T-helper 1 cell treated with Interleukin-12 subunit alpha and Interleukin-12 subunit beta and Interleukin-4 antibody, amounts not matched to agents 30 μg/mL and 1 μg/mL, for 36 hours (primary cell): ENCODE measurements around the gene NEK1.
"Not testable (repeated sequence)": the region's sequence is repeated elsewhere in the genome, so short reads cannot be mapped to it uniquely, and the experiment has no call there.

Source experiments
- H3K27ac Mint-ChIP-seq: one replicate; pipeline ENCODE4 v1.8.0; 2021; ENCODE audit warnings: mild to moderate bottlenecking, mixed read lengths
- H3K27me3 Mint-ChIP-seq: one replicate; pipeline ENCODE4 v1.8.0; 2021; ENCODE audit warnings: low read depth, mixed read lengths
- H3K36me3 Mint-ChIP-seq: one replicate; pipeline ENCODE4 v1.8.0; 2021; ENCODE audit warnings: low read depth, mixed read lengths
- H3K4me1 Mint-ChIP-seq: one replicate; pipeline ENCODE4 v1.8.0; 2021; ENCODE audit warnings: low read depth, mixed read lengths
- H3K4me3 Mint-ChIP-seq: one replicate; pipeline ENCODE4 v1.8.0; 2021; ENCODE audit warnings: mild to moderate bottlenecking, moderate library complexity, mixed read lengths
- H3K9me3 Mint-ChIP-seq: one replicate; pipeline ENCODE4 v1.8.0; 2021; ENCODE audit warnings: mixed read lengths

Gene NEK1

DNA sequence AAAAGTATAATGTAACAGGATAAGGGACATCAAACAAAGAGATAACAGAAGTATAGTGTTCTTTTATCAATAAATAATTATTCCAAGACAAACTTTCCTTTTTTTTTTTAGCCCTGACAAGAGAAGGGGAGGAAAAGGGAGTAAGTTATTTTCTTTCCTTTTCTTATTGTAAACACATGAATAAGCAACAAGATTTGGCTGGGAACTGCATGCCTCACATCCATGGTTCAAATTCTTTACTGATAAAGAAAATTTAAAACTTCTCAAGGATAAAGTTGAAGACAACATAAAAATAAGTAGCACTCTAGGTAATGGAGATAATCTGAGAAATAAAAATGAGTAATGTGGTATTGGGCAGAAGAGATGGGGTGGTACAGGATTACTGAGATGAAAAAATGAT, 71.6 kb downstream of the NEK1 start:
- no peaks in the 10 kb centered on the region for H3K27me3 Mint-ChIP-seq
- peaks cover 29% of the 10 kb centered on the region for H3K9me3 Mint-ChIP-seq
- H3K36me3 Mint-ChIP-seq = peaks cover 3% of the 10 kb centered on the region
- no peak overlapping the region for H3K27ac Mint-ChIP-seq
- H3K4me3 Mint-ChIP-seq = no peak overlapping the region
- no peaks in the 10 kb centered on the region for H3K4me1 Mint-ChIP-seq

DNA sequence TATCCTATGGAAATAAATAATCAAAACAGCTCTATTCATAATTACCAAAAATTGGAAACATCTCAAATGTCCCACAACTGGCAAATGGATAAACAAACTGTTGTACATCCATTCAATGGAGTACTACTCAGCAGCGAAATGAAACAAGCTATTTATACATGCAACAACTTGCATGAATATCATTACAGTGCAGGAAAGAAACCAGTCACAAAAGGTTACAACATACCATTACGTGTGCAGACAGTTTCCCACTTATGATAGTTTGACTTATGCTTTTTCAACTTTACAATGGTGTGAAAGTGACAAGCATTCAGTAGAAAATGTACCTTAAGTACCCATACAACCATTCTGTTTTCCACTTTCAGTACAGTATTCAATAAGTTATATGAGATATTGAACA, 82.3 kb downstream of the NEK1 start:
- no peak overlapping the region for H3K4me3 Mint-ChIP-seq
- no peaks in the 10 kb centered on the region for H3K27me3 Mint-ChIP-seq
- H3K36me3 Mint-ChIP-seq = peaks cover 29% of the 10 kb centered on the region
- no peaks in the 10 kb centered on the region for H3K9me3 Mint-ChIP-seq
- H3K4me1 Mint-ChIP-seq = no peaks in the 10 kb centered on the region
- H3K27ac Mint-ChIP-seq = no peak overlapping the region

DNA sequence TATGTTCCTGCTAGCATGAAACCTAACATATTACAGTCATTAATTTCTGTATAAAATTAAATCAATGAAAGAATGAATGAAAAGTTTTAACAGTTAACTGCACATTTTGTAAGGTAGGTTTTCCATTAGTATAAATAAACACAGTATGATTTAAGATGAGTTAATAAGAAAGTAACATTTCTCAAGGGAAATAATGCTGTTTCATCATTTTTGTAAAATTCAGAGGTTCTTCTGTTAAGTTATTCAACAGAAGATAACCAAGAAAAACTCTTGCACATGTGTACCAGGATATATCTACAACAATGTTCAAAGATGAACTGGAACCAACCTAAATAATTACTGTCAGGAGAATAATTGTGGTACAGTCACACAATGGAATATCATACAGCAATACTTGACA, 88.6 kb downstream of the NEK1 start:
- H3K4me3 Mint-ChIP-seq = no peak overlapping the region
- H3K9me3 Mint-ChIP-seq = peaks cover 15% of the 10 kb centered on the region
- H3K36me3 Mint-ChIP-seq = peaks cover 24% of the 10 kb centered on the region
- H3K27me3 Mint-ChIP-seq = no peaks in the 10 kb centered on the region
- no peak overlapping the region for H3K27ac Mint-ChIP-seq
- H3K4me1 Mint-ChIP-seq = no peaks in the 10 kb centered on the region

DNA sequence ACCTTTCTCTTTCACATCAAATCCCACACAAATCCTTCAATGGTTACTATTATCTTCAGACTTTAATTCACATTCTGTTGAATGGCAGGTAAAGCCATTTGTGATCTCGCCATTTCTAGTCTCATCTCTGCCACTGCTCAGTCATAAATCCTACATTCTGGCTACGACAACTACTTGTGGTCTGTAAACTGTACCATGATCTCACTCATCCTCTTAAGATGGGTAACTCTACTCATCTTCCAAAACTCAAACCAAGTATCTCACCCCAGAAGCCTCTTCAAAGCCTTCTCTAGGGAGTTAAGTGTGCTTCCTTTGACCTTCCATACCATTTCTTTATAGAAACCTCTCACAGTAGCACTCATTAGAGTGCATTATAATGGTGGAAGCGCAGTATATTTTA, 101.8 kb downstream of the NEK1 start:
- H3K36me3 Mint-ChIP-seq = peaks cover 2% of the 10 kb centered on the region
- H3K4me1 Mint-ChIP-seq = no peaks in the 10 kb centered on the region
- H3K27me3 Mint-ChIP-seq = no peaks in the 10 kb centered on the region
- H3K4me3 Mint-ChIP-seq = no peak overlapping the region
- peaks cover 3% of the 10 kb centered on the region for H3K9me3 Mint-ChIP-seq
- H3K27ac Mint-ChIP-seq = no peak overlapping the region

DNA sequence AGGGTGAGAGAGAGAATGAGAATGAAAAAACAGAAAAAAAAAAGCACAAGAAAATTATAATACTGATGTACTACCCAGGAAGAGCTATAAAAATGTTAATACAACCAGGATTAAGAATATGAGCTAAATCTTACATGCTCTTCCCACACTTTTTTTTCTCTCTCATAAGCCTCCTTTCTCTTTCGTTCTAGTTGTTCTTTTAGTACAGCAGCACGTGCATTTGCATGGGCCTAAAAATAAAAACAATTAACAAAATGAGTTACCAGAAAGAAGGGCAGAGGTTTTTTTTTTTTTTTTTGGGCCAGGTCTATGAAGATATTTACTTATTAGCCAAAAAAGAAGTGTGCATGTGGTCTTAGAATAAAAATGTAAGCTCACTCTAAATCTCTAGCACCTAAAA, 105.5 kb downstream of the NEK1 start:
- no peaks in the 10 kb centered on the region for H3K4me1 Mint-ChIP-seq
- peaks cover 6% of the 10 kb centered on the region for H3K9me3 Mint-ChIP-seq
- H3K36me3 Mint-ChIP-seq = peaks cover 13% of the 10 kb centered on the region
- H3K4me3 Mint-ChIP-seq = no peak overlapping the region
- no peaks in the 10 kb centered on the region for H3K27me3 Mint-ChIP-seq
- no peak overlapping the region for H3K27ac Mint-ChIP-seq

DNA sequence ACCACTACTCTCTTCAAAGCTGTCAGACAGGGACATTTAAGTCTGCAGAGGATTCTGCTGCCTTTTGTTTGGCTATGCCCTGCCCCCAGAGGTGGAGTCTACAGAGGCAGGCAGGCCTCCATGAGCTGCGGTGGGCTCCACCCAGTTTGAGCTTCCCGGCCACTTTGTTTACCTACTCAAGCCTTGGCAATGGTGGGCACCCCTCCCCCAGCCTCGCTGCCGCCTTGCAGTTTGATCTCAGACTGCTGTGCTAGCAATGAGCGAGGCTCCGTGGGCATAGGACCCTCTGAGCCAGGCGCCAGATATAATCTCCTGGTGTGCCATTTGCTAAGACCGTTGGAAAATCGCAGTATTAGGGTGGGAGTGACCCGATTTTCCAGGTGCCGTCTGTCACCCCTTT, 112.5 kb downstream of the NEK1 start:
- not testable (repeated sequence) for H3K4me3 Mint-ChIP-seq, H3K4me1 Mint-ChIP-seq, H3K27me3 Mint-ChIP-seq, H3K27ac Mint-ChIP-seq
- peaks cover 18% of the 10 kb centered on the region for H3K9me3 Mint-ChIP-seq
- H3K36me3 Mint-ChIP-seq = peaks cover 28% of the 10 kb centered on the region

DNA sequence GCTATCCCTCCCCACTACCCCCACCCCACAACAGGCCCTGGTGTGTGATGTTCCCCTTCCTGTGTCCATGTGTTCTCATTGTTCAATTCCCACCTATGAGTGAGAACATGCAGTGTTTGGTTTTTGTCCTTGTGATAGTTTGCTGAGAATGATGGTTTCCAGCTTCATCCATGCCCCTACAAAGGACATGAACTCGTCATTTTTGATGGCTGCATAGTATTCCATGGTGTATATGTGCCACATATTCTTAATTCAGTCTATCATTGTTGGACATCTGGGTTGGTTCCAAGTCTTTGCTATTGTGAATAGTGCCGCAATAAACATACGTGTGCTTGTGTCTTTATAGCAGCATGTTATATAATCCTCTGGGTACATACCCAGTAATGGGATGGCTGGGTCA, 118.1 kb downstream of the NEK1 start:
- not testable (repeated sequence) for H3K4me3 Mint-ChIP-seq, H3K9me3 Mint-ChIP-seq, H3K36me3 Mint-ChIP-seq, H3K27me3 Mint-ChIP-seq, H3K4me1 Mint-ChIP-seq, H3K27ac Mint-ChIP-seq

DNA sequence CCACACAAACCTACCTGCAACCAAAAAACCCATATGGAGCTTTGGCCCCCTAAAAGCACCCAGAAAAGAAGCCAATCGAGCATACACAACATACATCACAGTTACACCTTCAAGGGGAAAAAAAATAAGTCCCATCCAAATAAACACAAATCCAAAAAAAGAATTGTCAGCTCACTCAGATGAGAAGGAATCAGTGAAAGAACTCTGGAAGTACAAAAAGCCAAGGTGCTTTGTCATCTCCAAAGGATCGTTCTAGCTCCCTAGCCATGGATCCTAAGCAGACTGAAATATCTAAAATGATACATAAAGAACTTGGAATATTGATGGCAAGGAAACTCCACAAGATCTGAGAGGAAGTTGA, 119.2 kb downstream of the NEK1 start:
- H3K4me1 Mint-ChIP-seq = no peaks in the 10 kb centered on the region

DNA sequence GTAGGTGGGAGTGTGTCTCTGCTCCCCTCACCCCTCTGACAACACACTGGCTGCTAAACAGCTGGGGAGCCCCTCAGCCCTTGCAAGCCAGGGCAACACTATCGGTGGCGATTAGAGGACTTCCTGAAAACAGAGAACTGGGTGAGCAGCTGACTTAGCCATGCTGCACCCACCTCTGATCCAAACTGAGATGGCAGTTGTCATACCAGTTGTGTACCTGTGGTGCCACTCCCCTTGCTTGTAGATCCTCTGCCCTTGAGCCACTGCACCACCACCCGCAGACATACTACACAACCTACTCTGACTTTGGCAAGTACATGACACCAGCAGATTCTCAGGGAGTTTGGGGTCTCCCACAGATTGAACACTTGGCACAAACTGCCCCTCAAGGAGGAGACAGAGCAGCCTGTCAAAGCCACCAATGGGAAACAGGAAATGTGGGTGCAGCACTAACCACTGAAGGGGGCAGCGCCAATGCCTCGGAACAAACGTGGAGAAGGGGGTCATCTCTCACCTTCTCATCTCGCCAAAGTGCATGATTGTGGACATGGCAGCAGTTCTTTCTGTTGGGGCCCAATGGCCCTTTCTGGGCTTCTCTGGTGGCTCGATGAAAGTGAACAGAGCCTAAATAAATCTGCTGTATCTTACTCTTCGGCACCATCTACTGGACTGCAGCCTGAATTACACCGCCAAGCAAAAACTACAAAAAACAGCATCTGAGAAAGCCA, 119.8 kb downstream of the NEK1 start:
- no peaks in the 10 kb centered on the region for H3K9me3 Mint-ChIP-seq
- no peaks in the 10 kb centered on the region for H3K27me3 Mint-ChIP-seq
- peaks cover 1% of the 10 kb centered on the region for H3K36me3 Mint-ChIP-seq
- H3K4me3 Mint-ChIP-seq = no peak overlapping the region
- H3K4me1 Mint-ChIP-seq = no peaks in the 10 kb centered on the region
- no peak overlapping the region for H3K27ac Mint-ChIP-seq

More for the DNA sequence above, 119.2 kb downstream of the NEK1 start:
- H3K36me3 Mint-ChIP-seq = peaks cover 1% of the 10 kb centered on the region
- no peaks in the 10 kb centered on the region for H3K27me3 Mint-ChIP-seq
- no peaks in the 10 kb centered on the region for H3K9me3 Mint-ChIP-seq
- H3K27ac Mint-ChIP-seq = no peak overlapping the region
- H3K4me3 Mint-ChIP-seq = no peak overlapping the region

DNA sequence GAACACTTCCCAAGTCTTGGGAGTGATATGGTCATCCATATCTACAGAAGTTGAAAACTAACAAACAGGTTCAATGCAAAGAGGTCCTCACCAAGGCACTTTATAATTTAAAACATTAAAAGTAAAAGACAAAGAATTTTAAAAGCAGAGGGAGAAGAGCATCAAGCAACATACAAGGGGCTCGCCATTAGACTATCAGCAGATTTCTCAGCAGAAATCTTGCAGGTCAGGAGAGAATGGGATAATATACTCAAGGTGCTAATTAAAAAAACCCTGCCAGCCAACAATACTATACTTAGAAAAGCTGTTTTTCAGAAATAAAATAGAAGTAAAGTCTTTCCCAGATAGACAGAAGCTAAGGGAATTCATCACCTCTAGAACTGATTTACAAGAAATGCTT, 121.2 kb downstream of the NEK1 start:
- no peak overlapping the region for H3K27ac Mint-ChIP-seq
- H3K9me3 Mint-ChIP-seq = no peaks in the 10 kb centered on the region
- H3K27me3 Mint-ChIP-seq = no peaks in the 10 kb centered on the region
- no peak overlapping the region for H3K4me3 Mint-ChIP-seq
- peaks cover 1% of the 10 kb centered on the region for H3K36me3 Mint-ChIP-seq
- H3K4me1 Mint-ChIP-seq = no peaks in the 10 kb centered on the region

DNA sequence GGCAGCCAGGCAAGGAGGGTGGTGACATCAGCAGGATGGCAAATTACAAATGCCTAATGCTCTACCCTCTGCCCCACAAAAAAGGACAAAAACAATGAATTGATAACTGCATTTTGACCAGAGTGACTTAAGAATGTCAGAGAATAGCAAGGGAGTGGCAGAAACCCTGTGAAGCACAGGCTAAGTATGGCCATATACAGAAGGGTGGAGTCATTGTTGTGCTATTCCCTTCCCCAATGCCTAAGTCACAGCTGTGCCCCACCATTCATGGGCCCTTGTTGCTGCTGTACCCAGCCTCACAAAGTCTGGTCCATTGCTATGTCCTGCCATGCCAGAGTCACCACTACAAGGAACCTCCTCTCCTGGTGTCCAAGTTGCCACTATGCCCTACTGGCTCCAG, 123.1 kb downstream of the NEK1 start:
- no peaks in the 10 kb centered on the region for H3K27me3 Mint-ChIP-seq
- H3K36me3 Mint-ChIP-seq = peaks cover 1% of the 10 kb centered on the region
- no peak overlapping the region for H3K27ac Mint-ChIP-seq
- no peaks in the 10 kb centered on the region for H3K9me3 Mint-ChIP-seq
- H3K4me3 Mint-ChIP-seq = no peak overlapping the region
- H3K4me1 Mint-ChIP-seq = no peaks in the 10 kb centered on the region

DNA sequence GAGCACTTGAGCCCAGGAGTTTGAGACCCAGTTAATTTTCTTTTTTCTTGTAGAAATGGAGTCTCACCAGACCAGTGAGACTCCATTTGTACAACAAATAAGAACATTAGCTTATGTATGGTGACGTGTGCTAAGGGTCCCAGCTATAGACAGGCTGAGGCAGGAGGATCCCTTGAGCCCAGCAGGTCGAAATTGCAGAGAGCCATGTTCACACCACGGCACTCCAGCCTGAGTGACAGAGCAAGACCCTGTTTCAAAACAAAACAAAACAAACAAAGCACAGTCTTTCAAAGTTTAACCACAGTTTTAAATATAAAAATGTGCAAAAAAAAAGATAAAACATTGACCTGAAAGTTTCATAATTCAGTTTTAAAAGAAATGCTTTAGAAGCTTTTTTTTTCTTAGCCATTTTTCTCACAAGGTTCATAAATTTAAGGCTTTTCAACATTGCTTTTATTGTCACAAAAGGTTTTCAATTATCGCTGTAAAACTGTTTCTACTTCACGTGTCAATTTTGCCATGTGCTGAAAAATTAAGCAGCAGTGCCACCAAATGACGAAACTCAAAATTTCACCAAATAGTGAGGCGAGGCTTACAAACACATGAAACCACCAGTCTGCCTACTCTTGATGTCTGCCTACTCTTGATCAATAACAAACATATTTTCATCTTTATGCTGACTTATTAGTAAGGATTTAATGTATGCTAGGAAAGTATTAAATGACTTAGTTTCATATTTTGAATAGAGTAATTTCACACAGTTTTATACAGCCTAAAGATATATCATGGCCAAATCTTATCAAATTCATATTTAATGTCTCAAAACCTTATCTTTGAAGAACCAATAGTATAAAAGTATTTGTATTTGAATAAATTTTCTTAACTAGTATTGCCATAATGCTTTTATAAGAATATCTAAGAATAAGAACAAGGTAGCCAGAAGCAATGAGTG, 126.3 kb downstream of the NEK1 start:
- peaks cover 3% of the 10 kb centered on the region for H3K36me3 Mint-ChIP-seq
- H3K4me3 Mint-ChIP-seq = no peak overlapping the region
- H3K9me3 Mint-ChIP-seq = no peaks in the 10 kb centered on the region
- no peak overlapping the region for H3K27ac Mint-ChIP-seq
- H3K27me3 Mint-ChIP-seq = no peaks in the 10 kb centered on the region
- no peaks in the 10 kb centered on the region for H3K4me1 Mint-ChIP-seq

DNA sequence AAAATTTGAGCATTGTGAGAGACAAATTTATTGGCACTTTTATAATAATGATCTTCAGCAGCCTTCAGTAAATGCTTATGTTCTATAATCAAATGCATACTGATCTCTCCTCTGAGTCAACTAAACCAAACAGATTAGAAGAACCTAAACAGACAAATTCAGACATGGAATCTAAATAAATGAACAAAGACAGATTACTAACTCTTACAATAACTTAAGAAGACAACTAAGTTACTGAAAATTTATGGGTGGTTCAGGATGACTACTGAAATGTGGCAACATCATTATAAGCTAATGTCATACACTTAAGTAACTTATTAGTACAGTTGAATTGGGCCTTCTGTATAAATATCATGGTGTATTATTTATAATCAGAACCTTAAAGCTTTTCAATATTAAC, 127.3 kb downstream of the NEK1 start:
- H3K36me3 Mint-ChIP-seq = peaks cover 4% of the 10 kb centered on the region
- no peaks in the 10 kb centered on the region for H3K9me3 Mint-ChIP-seq
- no peaks in the 10 kb centered on the region for H3K27me3 Mint-ChIP-seq
- no peaks in the 10 kb centered on the region for H3K4me1 Mint-ChIP-seq
- H3K4me3 Mint-ChIP-seq = no peak overlapping the region
- no peak overlapping the region for H3K27ac Mint-ChIP-seq

DNA sequence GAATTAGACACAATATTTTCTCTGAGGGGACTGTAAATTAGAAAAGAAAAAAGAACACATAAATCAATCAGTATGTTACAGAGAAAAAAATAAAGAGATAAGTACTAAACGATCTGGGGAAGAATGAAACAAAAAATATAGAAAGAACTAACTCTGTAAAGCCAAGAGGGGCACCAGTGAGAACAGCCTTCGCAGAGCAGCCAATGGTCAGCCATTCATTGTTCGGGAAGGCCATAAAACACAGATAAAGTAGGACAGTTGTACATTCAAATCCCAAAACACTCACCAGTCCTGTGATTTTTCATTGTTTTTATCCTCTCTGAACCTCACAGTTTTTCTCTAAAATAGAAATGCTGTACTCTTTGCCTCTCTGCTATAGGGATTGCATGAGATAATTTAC, 127.9 kb downstream of the NEK1 start:
- Mint-ChIP-seq H3K4me1 (no peaks in the 10 kb centered on the region), H3K27me3 (no peaks in the 10 kb centered on the region), H3K4me3 (no peak overlapping the region), H3K36me3 (peaks cover 4% of the 10 kb centered on the region), H3K9me3 (no peaks in the 10 kb centered on the region), H3K27ac (no peak overlapping the region)

DNA sequence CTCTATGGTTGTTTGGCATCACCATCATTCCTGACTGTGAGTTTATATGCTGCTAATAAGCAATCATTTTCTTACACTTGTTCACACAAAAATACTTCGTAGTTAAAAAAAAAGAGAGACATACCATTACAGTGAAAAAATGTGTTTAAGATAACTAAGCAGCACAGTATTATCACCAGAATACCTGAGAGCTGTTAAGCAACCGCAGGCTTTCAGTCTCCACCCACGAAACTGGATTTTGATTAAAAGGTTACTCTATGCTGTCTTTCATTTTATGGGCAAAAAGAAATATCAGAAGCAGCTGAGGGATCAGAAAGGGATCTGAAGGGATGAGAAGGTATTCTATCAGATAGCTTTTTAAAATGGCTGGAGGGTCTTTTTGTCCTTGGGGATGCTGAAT, 148.3 kb downstream of the NEK1 start:
- no peak overlapping the region for H3K4me3 Mint-ChIP-seq
- H3K36me3 Mint-ChIP-seq = peaks cover 9% of the 10 kb centered on the region
- H3K27me3 Mint-ChIP-seq = no peaks in the 10 kb centered on the region
- H3K27ac Mint-ChIP-seq = no peak overlapping the region
- no peaks in the 10 kb centered on the region for H3K4me1 Mint-ChIP-seq
- peaks cover 10% of the 10 kb centered on the region for H3K9me3 Mint-ChIP-seq
